NCI-H2196 (cell line): ENCODE data around the gene MRPL58.
"Not testable (repeated sequence)": the region's sequence is repeated elsewhere in the genome, so short reads cannot be mapped to it uniquely, and the experiment has no call there.

Experiments
- DNase-seq: peaks from one replicate; lab custom pipeline; 2025; ENCODE audit not compliant: unreplicated experiment; lab: John Stamatoyannopoulos, UW

MRPL58 gene

DNA sequence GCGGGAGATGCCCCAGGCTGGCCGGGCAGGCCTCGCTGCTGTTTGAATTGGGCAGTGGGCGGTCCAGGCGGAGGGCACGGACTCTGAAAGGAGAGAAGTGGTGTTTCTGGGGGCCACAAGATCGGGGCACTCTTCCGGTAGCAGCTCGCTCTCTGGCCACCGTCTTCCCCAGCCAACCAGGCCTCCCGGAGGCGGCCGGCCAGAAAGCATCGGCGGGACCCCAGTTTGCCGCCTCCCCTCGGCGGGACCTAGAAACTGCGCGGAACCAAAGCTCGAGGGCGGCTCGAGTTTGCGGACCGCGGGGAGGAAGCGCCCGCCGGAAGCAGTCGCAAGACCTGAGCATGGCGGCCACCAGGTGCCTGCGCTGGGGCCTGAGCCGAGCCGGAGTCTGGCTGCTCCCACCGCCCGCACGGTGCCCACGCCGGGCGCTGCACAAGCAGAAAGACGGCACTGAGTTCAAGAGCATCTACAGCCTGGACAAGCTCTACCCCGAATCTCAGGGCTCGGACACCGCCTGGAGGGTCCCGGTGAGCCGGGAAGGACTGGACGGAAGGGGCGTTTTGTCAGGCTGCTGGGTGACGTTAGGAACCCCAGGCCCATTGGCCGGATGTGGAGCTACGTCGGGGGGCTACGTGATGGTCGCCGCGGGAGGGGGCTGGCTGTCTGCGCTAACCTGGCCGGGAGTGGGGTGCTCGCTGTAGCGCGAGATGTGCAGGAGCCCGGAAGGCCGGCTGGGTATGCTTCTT, at the start of gene MRPL58:
TSS of gene MRPL58 (plus strand) at position 325 of the 746 bp plus-strand sequence. CDS start at position 342, 17 bp downstream.
- DNase-seq = peak; percentile 88

DNA sequence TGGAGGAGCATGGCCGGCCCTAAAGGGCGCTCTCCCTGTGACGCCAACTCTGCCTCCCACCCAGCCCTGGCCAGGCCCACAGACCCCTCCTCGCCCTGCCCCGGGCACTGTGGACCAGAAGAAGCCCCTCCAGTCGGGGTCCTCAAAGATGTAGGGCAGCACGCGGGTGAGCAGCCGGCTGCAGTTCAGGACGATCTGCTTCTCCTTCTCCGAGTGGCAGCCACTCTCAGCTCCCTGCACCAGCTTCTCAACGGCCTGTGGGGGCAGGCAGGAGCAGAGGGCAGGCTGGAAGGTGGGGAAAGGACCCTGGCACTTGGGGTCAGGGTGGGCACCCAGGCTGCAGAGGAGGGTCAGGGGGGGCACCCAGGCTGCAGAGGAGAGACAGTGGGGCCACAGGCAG, 48.8 kb upstream of the MRPL58 start:
- no peak for DNase-seq

DNA sequence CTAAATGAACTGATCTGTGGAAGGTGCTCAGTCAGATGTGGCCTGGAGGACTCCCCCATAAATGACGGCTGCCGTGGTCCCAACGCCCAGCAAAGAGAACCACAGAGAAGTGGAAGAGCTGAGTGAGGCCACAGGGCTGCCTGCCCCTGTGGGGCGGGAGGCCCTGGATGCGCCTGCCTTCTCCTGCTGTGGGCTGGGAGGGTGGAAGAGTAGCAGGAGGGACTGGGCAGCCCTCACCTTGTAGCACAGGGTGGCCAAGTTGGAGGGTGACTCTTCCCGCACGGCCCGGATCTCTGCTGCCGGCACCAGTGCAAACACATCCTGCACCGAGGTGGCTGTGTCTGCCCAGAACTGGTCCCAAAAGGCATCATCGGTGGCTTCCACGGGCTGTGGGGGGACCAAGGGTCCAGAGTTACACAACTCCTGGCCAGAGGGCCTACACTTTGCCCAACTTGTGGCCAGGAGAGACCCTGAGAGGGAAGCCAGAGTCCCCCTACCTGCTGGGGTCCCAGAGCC, 48.2 kb upstream of the MRPL58 start:
- DNase-seq = no peak

DNA sequence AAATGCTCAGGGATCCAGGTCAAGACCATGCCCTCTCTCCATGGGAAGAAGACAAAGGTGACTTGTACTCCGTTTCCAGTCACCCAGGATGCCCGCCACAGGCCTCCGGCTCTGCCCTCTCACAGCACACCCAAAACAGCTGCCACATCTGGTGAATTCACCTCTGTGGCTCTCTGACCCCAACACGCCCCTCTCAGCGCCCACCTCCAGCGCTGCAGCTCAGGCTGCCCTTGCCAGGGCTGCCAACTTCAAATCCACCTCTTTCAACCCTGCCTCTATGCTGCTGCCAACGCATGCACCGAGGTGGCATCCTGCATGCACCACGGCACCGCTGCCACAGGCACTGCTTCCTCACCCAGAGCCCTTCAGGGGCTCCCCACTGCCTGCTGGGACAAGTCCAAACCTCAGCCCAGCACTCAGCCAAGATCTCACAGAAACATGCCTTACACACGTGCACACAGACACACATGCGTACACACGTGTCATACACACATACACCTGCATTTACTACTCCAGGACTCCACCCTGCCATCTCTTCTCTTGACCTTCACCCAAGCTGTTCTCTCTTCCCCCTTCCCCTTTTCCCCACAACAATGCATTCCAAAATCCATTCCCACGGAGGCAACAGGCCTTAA, 47.4 kb upstream of the MRPL58 start:
- DNase-seq = no peak

DNA sequence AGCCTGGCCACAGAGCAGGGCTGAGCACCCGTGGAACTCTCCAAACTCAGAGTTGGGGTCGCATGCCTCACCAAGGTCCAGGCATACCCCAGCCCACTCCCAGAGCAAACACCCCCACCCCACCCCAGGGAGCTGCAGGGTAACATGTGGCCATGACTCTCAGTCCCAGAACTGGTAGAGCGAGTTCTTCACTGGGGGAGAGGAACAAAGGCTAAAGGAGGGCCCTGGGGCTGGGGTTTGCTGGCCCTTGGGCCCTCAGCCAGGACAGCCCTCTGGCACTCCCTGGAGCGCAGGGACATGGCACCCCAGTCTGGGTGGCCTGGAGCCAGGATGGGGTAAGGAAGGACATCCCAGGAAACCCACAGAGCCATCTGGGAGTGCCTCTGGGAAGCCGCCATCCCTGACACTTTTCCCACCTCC, 44.1 kb upstream of the MRPL58 start:
- DNase-seq = peak; percentile 48

DNA sequence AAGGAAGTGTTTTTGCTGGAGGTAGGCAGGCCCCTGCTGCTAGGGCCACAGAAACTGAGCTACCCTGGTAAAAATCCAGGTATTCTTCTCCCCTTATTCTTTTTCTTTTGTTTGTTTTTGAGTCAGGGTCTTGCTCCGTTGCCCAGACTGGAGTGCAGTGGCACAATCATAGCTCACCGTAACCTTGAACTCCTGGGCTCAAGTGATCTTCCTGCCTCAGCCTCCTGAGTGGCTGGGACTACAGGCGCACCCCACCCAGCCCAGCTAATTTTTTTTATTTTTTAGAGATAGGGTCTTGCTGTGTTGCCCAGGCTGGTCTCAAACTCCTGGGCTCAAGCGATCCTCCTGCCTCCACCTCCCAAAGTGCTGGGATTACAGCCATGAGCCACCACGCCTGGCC, 43.0 kb upstream of the MRPL58 start:
- not testable (repeated sequence) for DNase-seq

DNA sequence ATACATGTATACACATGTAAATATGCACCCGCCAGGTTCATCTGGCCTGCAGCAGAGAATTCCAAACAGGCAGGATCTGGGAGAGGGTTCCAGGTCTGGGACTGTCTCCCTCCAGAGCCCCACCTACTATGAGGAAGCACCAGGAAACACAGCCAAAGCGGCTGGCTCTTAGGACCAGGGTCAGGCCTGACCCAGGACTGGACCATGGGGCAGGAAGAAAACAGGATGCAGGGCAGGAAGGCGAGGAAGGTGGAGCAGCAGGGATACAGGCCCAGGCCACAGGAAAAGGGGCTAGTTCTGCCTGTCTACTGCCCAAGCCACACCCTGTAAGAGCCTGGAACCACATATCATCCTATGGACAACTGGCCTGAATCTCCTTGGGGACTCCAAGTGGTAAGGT, 42.1 kb upstream of the MRPL58 start:
- no peak for DNase-seq

DNA sequence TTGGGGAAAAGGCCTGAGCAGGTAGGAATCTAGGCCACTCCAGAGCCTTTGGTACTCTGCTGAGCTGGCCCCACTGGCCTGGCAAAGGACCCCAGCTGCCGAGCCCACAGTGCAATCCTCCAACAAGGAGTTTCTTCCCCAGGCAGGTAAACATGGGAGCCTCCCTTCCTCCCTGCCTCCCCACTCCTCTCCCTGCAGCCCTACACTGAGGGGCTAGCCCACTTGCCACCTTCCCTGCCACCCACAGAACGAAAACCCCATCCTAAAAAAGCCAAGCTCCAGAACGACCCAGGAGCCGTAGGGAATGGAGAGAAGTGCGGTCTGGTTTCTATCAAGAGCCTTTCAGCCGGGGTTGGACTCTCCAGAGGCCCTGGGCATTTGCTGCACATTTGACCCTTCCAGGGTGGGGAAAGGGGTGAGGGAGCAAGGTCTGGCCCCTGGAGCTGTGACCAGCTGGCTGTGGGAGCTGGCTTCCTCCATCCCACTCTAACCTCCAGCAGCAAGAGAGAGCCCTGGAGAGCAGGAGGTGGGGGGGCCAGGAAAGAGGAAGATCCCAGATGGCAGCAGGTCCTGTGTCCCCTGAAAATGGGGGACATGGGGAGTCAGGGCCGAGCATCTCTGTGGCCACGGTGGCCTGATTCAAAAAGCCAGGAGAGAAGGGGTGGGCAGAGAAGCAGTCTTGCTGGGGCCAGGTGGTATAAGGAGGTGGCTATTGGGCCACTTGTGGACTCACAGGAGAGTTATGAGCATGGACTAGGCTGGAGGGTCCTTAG, 41.2 kb upstream of the MRPL58 start:
- no peak for DNase-seq

DNA sequence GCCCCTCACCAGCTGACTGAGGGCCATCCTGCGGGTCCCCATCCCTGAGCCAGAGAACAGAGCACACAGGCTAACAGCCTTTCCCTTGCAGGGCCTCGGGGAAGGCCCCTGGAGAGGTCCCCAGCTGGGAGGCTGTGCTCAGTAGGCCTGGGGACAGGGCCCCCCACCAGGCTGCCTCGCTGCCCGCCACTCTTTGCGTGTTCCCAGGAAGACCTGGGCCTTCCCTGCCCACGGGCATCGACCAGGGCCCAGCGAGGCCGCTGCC, 40.7 kb upstream of the MRPL58 start:
- no peak for DNase-seq

DNA sequence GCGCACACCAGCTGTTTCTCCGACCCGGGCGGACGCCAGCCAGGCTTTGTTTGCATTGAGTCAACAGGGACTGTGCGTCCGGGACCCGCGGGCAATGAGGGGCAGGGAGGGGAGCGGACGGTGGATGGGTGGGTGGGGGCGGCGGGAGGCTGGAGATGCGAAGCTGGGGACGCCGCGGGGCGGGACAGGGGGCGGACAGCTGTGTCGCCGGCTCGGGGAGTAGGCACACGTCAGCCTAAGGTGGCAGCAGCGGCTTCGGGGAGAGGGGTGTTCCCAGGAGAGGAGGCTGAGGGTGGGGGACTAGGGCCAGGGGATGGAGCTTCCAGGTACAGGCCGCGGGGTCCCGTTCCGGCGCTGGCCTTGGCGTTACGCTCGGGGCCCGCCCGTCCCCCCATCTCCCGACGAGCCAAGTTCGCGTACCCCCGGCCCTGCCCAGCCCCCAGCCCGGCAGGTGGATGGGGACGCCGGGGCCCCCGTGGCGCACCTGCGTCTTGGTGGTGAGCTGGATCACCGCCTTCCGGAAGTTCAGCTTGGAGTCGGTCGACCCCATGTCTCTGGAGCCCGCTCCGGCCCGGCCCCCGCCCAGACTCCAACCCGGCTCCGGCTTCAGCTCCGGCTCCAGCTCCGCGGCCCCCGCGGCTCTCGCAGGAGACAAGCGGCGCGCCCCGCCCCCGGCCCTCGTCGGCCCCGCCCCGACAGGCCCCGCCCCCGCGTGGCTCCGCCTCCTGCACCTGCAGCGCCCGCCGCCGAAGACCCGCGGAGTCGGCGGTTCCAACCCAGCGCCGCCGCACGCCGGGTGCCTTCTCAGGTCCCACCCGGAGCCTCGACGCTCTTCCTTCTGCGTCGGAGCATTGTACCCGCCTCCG, 40.1 kb upstream of the MRPL58 start, which contains the start of gene HID1:
TSS of gene HID1 (minus strand) at position 653 of the 866 bp plus-strand sequence. CDS start at position 550, 103 bp downstream.
- peak; percentile 77 for DNase-seq

DNA sequence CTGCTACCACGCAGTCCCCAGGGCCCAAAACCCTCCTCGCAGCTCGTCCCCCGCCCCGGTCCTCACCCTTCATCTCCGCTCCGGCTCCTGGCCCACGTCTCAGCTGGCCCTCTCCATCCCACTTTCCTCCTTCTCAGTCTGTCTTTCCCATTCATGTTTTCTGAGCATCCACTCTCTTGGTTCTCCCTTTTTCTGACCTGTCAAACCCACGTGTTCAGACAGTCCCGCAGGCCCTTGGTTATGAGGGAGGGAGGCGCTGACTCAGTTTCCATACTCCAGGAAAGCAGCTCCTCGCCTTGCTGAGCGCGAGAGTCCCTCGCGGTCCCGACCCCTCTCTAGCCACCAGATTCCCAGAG, 39.5 kb upstream of the MRPL58 start:
- no peak for DNase-seq

DNA sequence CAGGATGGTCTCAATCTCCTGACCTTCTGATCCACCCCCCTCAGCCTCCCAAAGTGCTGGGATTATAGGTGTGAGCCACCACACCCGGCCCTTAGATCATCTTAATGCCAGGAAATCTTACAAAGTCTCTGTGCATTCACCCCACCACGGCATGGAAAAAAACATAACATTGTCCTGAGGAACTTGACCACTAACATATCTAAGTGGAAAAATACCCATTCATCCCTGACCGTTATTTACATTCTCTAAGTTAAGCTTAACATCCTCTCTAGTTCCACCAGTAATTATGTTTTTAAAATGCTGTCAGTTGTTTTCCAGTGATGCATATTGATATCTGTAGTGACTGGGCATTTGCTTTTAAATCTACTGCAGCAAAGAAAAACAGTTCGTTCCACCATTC, 36.5 kb upstream of the MRPL58 start:
- no peak for DNase-seq

DNA sequence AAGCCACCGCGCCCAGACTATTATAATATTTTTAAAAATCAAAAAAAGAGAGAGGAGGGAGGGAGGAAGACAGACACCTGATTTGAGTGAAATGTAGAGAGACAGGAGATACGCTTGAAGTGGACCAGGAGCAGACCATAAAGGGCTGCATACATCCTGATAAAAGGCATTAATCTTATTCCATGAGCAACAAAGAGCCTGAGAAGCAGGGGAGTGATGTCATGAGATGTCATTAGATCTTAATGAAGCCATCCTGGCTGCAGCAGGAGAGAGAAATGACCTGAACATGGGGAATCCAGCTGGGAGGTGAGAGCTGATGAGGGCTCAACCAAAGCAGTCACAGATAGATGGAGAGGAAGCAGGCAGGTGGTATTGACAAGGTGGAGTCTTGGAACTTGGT, 34.7 kb upstream of the MRPL58 start:
- no peak for DNase-seq

DNA sequence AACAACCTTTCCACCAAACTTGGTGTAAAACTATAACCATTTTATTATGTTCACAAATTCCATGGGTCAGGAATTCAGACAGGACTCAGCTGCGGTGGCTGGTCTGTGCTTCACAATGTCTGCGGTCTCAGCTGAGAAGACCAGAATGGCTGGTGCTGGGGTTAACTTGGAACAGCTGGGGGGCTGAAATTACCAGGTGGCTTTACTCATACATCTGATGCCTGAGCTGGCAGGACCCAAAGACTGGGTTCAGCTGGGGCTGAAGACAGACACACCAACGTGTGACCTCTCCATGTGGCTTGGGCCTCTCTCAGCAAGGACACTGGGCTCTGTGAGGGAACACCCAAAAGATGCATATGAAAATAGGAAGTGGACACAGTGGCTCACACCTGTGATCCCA, 34.2 kb upstream of the MRPL58 start:
- no peak for DNase-seq

DNA sequence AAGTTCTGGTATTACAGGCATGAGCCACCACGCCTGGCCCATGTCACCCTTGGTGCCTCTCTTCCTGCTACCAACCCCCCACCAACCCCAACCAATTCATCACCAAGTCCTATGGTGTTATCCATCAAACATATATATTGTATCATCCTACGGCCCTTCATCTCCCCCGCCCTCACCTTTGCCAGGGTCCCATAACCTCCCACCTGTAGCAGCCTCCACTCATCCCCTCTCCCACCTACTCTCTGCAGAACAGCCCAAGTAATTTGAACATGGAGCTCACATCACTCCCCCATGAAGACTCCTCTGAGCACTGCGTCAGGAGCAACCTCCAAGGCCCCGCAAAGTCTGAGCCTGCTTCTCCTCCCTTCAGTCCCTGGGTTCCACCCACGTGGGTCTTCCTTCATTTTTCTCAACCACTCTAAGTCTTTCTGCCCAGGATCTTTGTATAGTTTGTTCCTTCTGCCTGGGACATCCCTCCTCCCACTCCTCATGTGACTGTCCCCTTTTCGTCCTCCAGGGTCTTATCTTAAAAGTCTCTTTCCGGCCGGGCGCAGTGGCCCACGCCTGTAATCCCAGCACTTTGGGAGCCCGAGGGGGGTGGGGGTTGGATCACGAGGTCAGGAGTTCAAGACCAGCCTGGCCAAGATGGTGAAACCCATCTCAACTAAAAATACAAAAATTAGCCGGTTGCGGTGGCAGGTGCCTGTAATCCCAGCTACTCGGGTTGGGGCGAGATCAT, 32.9 kb upstream of the MRPL58 start:
- DNase-seq = no peak

DNA sequence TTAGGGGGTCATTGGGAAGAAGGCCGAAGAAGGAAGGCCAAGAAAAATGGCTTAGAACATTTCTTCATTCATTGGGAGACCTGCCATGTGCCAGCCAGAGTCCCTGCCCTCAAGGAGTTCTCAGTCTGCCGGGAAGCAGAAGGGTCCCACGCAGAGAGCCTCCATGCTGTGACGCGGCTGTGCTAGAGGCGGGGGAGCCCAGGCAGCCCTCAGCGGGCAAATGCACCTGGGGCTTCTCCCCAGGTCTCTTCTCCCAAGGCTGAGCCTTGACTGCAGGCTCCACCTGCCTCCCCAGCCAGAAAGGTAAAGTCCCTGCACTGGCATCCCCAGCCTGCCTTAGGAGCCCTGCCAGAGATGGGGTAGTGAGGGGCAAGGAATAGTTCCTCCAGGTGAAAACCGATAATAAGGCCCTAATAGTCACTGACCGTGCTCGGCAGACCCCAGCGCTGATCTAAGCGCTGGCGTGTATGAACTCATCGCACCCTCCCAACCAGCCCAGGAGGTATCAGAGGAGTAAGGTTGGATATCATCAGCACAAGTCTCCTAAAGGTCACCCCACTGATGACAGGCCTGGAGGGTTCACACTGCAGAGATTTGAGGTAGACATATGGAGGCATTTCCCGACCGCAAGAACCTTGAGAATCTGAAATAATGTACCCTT, 31.0 kb upstream of the MRPL58 start:
- DNase-seq = no peak

DNA sequence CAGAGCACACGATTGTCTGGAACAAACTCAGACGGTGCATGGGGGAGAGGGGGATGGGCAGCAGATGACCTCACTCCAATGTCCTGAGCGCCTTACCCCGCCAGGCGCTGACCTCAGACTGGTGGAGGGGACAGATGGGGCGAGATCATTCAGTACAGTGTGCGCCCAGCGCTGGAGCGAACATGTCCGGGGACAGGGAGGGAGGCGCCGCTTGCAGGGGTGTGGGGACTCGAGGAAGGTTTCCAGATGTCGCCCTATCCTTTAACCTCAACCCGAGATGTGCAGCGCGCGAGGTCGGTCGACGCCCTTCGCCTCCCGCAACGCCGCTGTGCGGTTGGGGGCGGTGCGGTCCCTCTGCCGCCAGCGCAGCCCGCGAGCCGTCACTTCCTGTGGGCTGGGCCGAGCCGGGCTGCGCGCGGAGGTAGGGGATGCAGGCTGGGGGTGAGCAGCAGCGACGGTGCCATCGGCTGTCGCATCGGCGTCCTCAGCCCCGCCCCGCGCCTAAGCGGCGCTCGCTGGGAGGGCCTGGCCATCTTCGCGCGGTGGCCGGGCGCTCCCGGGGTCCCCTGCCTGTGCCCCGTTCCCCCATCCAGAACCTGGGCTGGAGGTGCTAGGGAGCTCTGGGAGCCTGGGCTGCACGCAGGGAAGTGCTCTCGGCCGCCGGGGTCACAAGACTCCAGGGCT, 30.3 kb upstream of the MRPL58 start:
- peak; percentile 86 for DNase-seq

DNA sequence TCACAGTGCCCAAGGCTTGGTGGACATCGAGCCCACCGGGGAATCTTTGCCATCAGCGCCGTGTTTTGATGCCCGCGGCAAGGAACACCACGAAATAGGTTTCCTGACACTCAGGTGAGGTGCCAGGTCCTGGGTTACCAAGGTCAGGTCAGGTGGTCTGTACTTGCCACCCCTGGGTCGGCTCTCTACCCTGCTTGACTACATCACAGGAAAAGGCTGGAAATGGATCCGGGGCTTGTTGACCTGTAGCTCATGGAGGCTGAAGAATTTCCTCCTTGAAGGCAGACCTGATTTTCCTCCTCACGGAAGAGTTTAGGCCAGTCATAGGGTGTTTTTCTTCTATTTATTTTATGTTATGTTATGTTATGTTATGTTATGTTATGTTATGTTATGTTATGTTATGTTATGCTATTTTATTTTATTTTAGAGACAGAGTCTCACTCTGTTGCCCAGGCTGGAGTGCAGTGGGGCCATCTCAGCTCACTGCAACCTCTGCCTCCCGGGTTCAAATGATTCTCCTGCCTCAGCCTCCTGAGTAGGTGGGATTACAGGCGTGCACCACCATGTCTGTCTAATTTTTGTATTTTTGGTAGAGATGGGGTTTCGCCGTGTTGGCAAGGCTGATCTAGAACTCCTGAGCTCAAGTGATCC, 29.7 kb upstream of the MRPL58 start:
- peak; percentile 49 for DNase-seq

DNA sequence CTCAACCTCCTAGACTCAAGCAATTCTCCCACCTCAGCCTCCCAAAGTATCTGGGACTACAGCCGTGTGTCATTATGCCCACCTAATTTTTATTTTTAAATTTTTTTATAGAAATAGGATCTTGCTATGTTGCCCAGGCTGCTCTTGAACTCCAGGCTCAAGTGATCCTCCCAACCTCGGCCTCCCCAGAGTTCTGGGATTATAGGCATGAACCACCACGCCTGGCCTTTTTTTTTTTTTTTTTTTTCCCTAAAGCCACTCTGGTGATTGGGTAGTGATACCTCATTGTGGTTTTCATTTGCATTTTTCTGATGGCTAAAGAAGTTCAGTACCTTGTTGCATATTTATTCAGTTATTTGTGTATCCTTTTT, 26.3 kb upstream of the MRPL58 start:
- DNase-seq = no peak
